Cardiac muscle cell (in vitro differentiated cells and primary cell): ENCODE data around the gene ZSCAN25. TPM values are rescaled to one million over a fixed set of nuclear protein-coding genes. Genes with fewer than 3 reads are reported as not detected.
"Not testable (repeated sequence)": the region's sequence is repeated elsewhere in the genome, so short reads cannot be mapped to it uniquely, and the experiment has no call there.

ENCODE experiments used
- DNase-seq, 2 donors: peaks; one replicate each; pipeline versions ENCODE4 v3.0.0 to v3.0.0-alpha.2; 2010 to 2017; ENCODE audit warnings: low read depth in 1 of 2, low spot score in 1 of 2
- H3K27ac ChIP-seq: fragments of 200-600 bp; sonication (generic); 2 replicates; pipeline ENCODE4 v1.5.1; 2016
- H3K27me3 ChIP-seq: fragments of 200-600 bp; sonication (generic); 2 replicates; pipeline ENCODE4 v1.6.0; 2016; ENCODE audit warnings: control low read depth
- H3K36me3 ChIP-seq: fragments of 200-600 bp; sonication (generic); 2 replicates; pipeline ENCODE4 v1.5.1; 2016; ENCODE audit warnings: control low read depth
- H3K4me1 ChIP-seq: fragments of 200-600 bp; sonication (generic); 2 replicates; pipeline ENCODE4 v1.8.1; 2017; ENCODE audit warnings: low read depth, mild to moderate bottlenecking, mixed run types
- H3K4me3 ChIP-seq: fragments of 200-600 bp; sonication (generic); 2 replicates; pipeline ENCODE4 v1.5.1; 2016; ENCODE audit warnings: mild to moderate bottlenecking
- H3K9me3 ChIP-seq: fragments of 200-600 bp; sonication (generic); 2 replicates; pipeline ENCODE4 v1.5.1; 2017; ENCODE audit warnings: low read depth, mild to moderate bottlenecking, control low read depth
- CTCF ChIP-seq: IDR thresholded peaks from 2 replicates; pipeline ENCODE4 v1.5.1; 2012; ENCODE audit warnings: low read depth, mild to moderate bottlenecking, low read length
- polyA plus RNA-seq: library from polyadenylated mRNA; unstranded; fragments of >200 nt; fragmentation: Nextera tagmentation; extraction: Ambion mirVana; gene quantifications from 2 replicates; pipeline ENCODE4 v1.2.1, GENCODE V29; 2016
- total RNA-seq: library from RNA; depleted of rRNA; stranded (reverse); fragments of >200 nt; gene quantifications from 2 replicates; pipeline ENCODE4 v1.2.3, GENCODE V29; 2016

ZSCAN25 gene
- total and polyA plus RNA-seq, 2 experiments from 2014 or later, result 13.8 to 22.8 TPM

DNA sequence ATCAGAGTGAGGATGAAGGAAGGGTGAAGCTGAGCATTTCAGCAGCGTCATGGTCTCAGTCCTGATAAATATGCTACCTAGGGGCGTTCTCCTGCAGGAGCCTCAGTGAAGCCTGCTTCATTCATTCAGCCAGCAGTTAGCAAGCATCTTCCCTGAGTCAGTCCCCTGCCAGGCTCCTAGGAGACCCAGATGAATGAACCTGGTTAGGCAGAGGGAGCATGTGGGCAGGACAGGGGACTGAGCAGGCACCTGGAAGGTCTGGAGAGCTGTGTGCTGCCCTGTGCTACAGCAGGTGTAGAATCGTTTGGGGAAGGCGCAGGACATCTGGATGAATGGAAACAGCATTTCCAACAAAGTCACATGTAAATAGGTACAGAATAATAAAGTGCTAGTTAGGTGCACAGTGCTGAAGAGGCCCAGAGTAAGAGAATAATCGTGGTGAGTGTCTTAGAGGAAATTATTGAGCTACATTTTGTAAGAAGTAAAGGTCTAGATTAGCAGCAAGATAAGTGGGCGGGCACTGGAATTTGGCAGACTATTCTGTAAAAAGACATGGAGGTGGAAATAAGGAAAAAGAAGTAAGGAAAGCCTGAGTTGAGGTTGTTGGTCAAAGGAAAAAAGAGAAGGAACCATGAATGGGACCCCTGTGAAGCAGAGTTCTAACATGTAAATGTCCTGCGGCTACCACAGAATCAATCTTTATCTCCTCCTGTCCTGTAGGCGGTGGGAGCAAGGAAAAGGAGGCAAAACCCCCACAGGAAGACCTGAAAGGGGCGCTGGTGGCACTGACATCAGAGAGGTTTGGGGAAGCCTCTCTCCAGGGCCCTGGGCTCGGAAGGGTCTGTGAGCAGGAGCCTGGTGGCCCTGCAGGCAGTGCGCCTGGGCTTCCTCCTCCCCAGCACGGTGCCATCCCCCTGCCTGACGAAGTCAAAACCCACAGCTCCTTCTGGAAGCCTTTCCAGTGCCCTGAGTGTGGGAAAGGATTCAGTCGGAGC lies 12.0 kb downstream of the ZSCAN25 start:
- no peak overlapping the region for H3K27ac ChIP-seq
- TF ChIP-seq CTCF, result no peak
- H3K27me3 ChIP-seq, result no peaks in the 10 kb centered on the region
- DNase-seq, result no peak
- no peaks in the 10 kb centered on the region for H3K4me1 ChIP-seq
- H3K4me3 ChIP-seq, result no peak overlapping the region
- no peaks in the 10 kb centered on the region for H3K9me3 ChIP-seq
- peaks cover 47% of the 10 kb centered on the region for H3K36me3 ChIP-seq

GRCh38 chr7:99629643-99630042 lies 12.9 kb downstream of the ZSCAN25 start:
- DNase-seq, result no peak
- H3K27ac ChIP-seq, result no peak overlapping the region
- no peaks in the 10 kb centered on the region for H3K9me3 ChIP-seq
- peaks cover 47% of the 10 kb centered on the region for H3K36me3 ChIP-seq
- no peak overlapping the region for H3K4me3 ChIP-seq
- no peaks in the 10 kb centered on the region for H3K27me3 ChIP-seq
- H3K4me1 ChIP-seq, result no peaks in the 10 kb centered on the region
- TF ChIP-seq CTCF, result no peak

DNA sequence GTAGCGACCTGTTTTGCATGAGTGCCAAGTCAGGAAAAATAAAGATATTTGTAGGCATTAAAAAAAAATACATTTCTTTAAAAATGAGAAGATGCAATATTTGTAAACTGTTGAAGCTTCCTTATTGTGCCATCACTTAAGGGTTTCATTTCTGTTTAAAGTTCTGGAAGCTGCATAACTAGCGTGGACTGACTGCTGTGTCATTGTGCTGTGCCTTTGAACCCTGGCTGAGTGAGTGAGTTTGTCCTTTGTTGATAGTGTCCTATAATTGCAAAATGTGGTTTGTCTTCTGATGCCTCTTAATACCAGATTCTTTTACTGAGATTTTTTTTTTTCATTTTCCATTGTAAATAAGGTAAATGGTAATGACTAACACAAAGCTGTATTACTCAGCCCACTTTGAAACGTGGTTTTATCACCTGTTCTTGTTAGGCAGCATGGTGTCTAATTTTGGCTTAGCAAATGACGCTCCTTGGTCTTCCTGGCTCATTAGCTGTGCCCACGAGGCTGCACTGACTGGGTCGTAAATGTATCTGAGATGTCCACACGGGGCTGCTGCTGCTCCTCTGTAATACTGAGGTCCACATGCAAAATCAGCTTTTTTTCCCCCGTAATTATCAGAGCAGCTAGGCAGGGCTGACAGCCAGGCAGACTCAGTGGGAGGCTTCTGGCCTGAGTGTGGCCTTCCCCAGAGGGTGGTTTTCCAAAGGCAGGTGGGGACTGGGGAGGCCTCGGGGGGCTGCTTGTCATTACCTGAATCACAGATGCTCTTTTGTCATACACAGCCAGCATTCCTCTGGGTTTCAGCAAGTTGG lies 14.8 kb downstream of the ZSCAN25 start:
- DNase-seq, result peak; percentile 21
- H3K4me3 ChIP-seq, result no peak overlapping the region
- H3K36me3 ChIP-seq, result peaks cover 33% of the 10 kb centered on the region
- H3K27me3 ChIP-seq, result no peaks in the 10 kb centered on the region
- no peaks in the 10 kb centered on the region for H3K4me1 ChIP-seq
- no peak overlapping the region for H3K27ac ChIP-seq
- peak; percentile 10 for TF ChIP-seq CTCF
- H3K9me3 ChIP-seq, result no peaks in the 10 kb centered on the region

DNA sequence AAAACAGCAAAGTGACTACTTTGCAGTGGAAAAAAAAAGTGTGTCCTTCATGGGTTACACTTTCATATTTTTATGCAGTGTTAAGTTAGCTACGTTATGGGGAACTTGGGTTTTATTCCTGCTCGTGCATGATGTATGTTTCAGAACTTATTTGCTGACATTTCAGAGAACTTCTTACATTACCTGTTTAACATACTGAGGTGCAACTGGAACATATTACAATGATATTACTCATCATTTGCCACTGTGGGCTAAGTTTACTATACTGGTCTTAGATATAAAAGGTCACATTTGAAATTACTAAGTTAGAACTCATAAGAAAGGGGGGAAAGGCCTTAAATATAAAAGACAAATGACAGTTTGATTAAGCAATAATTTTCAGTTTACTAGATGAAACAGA lies 20.7 kb downstream of the ZSCAN25 start:
- not testable (repeated sequence) for H3K4me3 ChIP-seq, DNase-seq, H3K9me3 ChIP-seq, H3K27me3 ChIP-seq, H3K27ac ChIP-seq, H3K36me3 ChIP-seq, H3K4me1 ChIP-seq

DNA sequence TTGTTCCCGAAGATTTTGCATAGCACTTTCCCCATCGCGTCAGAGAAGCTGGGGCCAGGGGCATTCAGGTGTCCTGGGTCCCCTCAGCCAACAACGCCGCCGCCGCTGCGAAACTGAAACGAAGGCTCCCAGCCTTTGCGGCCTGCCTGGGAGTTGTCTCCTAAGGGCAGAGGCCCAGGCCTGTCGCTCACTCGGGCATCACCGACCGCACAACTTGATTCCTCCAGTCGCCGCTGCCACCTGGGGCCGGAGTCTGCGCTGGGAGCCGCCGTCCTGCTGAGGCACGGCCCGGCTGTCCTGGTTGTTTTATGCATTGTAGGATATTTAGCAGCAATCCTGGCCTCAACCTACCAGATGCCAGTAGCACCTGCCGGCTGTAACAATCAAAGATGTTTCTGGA lies 22.0 kb downstream of the ZSCAN25 start:
- no peaks in the 10 kb centered on the region for H3K27me3 ChIP-seq
- no peaks in the 10 kb centered on the region for H3K9me3 ChIP-seq
- H3K4me3 ChIP-seq, result no peak overlapping the region
- TF ChIP-seq CTCF, result no peak
- DNase-seq, result no peak
- no peaks in the 10 kb centered on the region for H3K36me3 ChIP-seq
- H3K4me1 ChIP-seq, result no peaks in the 10 kb centered on the region
- no peak overlapping the region for H3K27ac ChIP-seq
